ENCODE data around the gene GPR171.

GRCh38 chr3:151182349-151183079 is 20.5 kb downstream of the GPR171 start:
- TF ChIP-seq EP300 (conservative IDR thresholded peaks at IDR 0.05; ENCODE audit: poor library complexity, severe bottlenecking) (no peak), CTCF (IDR thresholded peaks at IDR 0.05; ENCODE audit: poor library complexity, severe bottlenecking) (no peak), EZH2 (IDR thresholded peaks at IDR 0.05; ENCODE audit: borderline replicate concordance, insufficient read depth, low read length, poor library complexity, severe bottlenecking) (no peak), RAD21 (conservative IDR thresholded peaks at IDR 0.05) (no peak), POLR2AphosphoS5 (IDR thresholded peaks at IDR 0.05) (no peak), REST (IDR thresholded peaks at IDR 0.05; ENCODE audit: borderline replicate concordance) (no peak), TAF1 (IDR thresholded peaks at IDR 0.05; ENCODE audit: low read depth) (no peak)
